B cell (primary cell): Measurements from ENCODE around the gene LAMA2. TPM values are rescaled to one million over a fixed set of nuclear protein-coding genes. Genes with fewer than 3 reads are reported as not detected.

Experiments
- ATAC-seq: fragments of 200-7000 bp; cut with Tn5 transposase; one replicate; pipeline ENCODE4 v1.10.0; 2021; ENCODE audit warnings: low read depth, mild to moderate bottlenecking, moderate number of reproducible peaks, moderate library complexity
- CTCF ChIA-PET: fragments of 350-600 bp; sonication (Branson Sonifier 250); formaldehyde crosslinking; loops from one replicate; lab custom pipeline; 2021; ENCODE audit warnings: antibody characterized with exemption, inconsistent platforms; lab: Charles Lee
- POLR2A ChIA-PET: fragments of 350-600 bp; sonication (Branson Sonifier 250); formaldehyde crosslinking; loops from one replicate; lab custom pipeline; 2021; ENCODE audit warnings: antibody characterized with exemption; lab: Charles Lee
- DNase-seq: peaks from one replicate; pipeline ENCODE4 v3.0.0; 2013
- H2AFZ ChIP-seq: 2 replicates; pipeline ENCODE4 v1.6.1; 2012; ENCODE audit warnings: mild to moderate bottlenecking, low read depth, low read length; ENCODE audit not compliant: insufficient read depth, poor library complexity, severe bottlenecking
- H3K27ac ChIP-seq, 2 donors: 1 replicate in 1 of 2; 2 replicates in 1 of 2; pipeline ENCODE4 v1.5.1; 2012 to 2013; ENCODE audit warnings: low read length in 2 of 2, mild to moderate bottlenecking in 2 of 2, moderate library complexity in 1 of 2
- H3K27me3 ChIP-seq, 4 experiments: fragments of 200-600 bp in 1 of 4; sonication (generic) in 1 of 4; replicated peaks in 1 of 4; 1 replicate in 2 of 4; 2 replicates in 2 of 4; pipeline versions ENCODE4 v1.6.1 to v1.7.0; 2013 to 2016; ENCODE audit warnings: low read length in 3 of 4, mild to moderate bottlenecking in 2 of 4, mixed read lengths in 1 of 4, moderate library complexity in 1 of 4; ENCODE audit not compliant: insufficient read depth in 4 of 4, control insufficient read depth in 3 of 4; ENCODE audit errors: control extremely low read depth in 1 of 4
- H3K36me3 ChIP-seq, 2 experiments: replicated peaks in 1 of 2; 1 replicate in 1 of 2; 2 replicates in 1 of 2; pipeline versions ENCODE4 v1.6.1 to v1.7.1; 2013; ENCODE audit warnings: low read length in 1 of 2; ENCODE audit not compliant: insufficient read depth in 2 of 2, control insufficient read depth in 1 of 2; ENCODE audit errors: control extremely low read depth in 1 of 2, extremely low read depth in 1 of 2
- H3K4me1 ChIP-seq, 2 donors: fragments of 200-600 bp in 1 of 2; sonication (generic) in 1 of 2; 1 replicate in 1 of 2; 2 replicates in 1 of 2; pipeline versions ENCODE4 v1.5.1 to v1.6.1; 2013 to 2017; ENCODE audit warnings: low read length in 2 of 2; ENCODE audit not compliant: control insufficient read depth in 2 of 2, insufficient read depth in 2 of 2
- H3K4me2 ChIP-seq: replicated peaks from 2 replicates; pipeline ENCODE3; 2012; ENCODE audit warnings: mild to moderate bottlenecking, low read depth, low read length; ENCODE audit not compliant: poor library complexity, severe bottlenecking
- H3K4me3 ChIP-seq, 5 experiments: fragments of 200-600 bp in 1 of 5; sonication (generic) in 1 of 5; 1 replicate in 3 of 5; 2 replicates in 2 of 5; pipeline versions ENCODE4 v1.5.1 to v1.7.0; 2011 to 2016; ENCODE audit warnings: low read length in 4 of 5, mild to moderate bottlenecking in 4 of 5, low read depth in 2 of 5, control low read depth in 1 of 5, moderate library complexity in 1 of 5; ENCODE audit not compliant: insufficient read depth in 1 of 5; ENCODE audit errors: control extremely low read depth in 1 of 5, extremely low read depth in 1 of 5
- H3K79me2 ChIP-seq: fragments of 200-600 bp; sonication (generic); one replicate; pipeline ENCODE4 v1.6.0; 2016; ENCODE audit warnings: low read length; ENCODE audit not compliant: control insufficient read depth, insufficient read depth
- H3K9ac ChIP-seq: fragments of 200-600 bp; sonication (generic); 2 replicates; pipeline ENCODE4 v1.6.1; 2017; ENCODE audit warnings: mild to moderate bottlenecking, low read length, moderate library complexity
- H3K9me3 ChIP-seq, 3 donors: one replicate each; pipeline versions ENCODE4 v1.6.1 to v1.7.1; 2013; ENCODE audit warnings: low read length in 2 of 3; ENCODE audit not compliant: control insufficient read depth in 2 of 3, insufficient read depth in 1 of 3; ENCODE audit errors: control extremely low read depth in 1 of 3
- H4K20me1 ChIP-seq: 2 replicates; pipeline ENCODE4 v1.6.0; 2012; ENCODE audit warnings: mild to moderate bottlenecking, low read length; ENCODE audit not compliant: insufficient read depth, control insufficient read depth, poor library complexity, severe bottlenecking
- H3K27ac Mint-ChIP-seq: one replicate; pipeline ENCODE4 v1.8.0; 2021; ENCODE audit warnings: mixed read lengths
- H3K27me3 Mint-ChIP-seq: one replicate; pipeline ENCODE4 v1.8.0; 2021; ENCODE audit warnings: mixed read lengths
- H3K4me1 Mint-ChIP-seq: one replicate; pipeline ENCODE4 v1.8.0; 2021; ENCODE audit warnings: mixed read lengths
- H3K4me3 Mint-ChIP-seq: one replicate; pipeline ENCODE4 v1.8.0; 2021; ENCODE audit warnings: mixed read lengths
- H3K9me3 Mint-ChIP-seq: one replicate; pipeline ENCODE4 v1.8.0; 2022; ENCODE audit warnings: mixed read lengths; ENCODE audit not compliant: insufficient read depth
- EZH2 ChIP-seq: IDR thresholded peaks from 2 replicates; pipeline ENCODE4 v1.6.1; 2012; ENCODE audit warnings: borderline replicate concordance, low read depth, mild to moderate bottlenecking, moderate library complexity, low read length; ENCODE audit not compliant: insufficient read depth, poor library complexity, severe bottlenecking
- WGBS: methylation state at CpG from one replicate; pipeline ENCODE4 v1.1.5; 2013; ENCODE audit warnings: missing lambda C conversion rate; ENCODE audit not compliant: insufficient coverage; 5-methylcytosine and 5-hydroxymethylcytosine counted together
- intact Hi-C: fragments of 100-400 bp; cut with micrococcal nuclease; formaldehyde crosslinking; loops from one replicate; pipeline ENCODE4 v1.10.0; 2022
- polyA plus RNA-seq: library from polyadenylated mRNA; depleted of rRNA; stranded (reverse); fragments of >200 nt; gene quantifications from 2 replicates; pipeline ENCODE4 v1.2.3, GENCODE V29; 2012
- total RNA-seq, 2 donors: library from RNA; stranded (reverse); fragments of 120-200 nt in 1 of 2; gene quantifications; 1 replicate in 1 of 2; 2 replicates in 1 of 2; pipeline versions ENCODE4 v1.2.3 to v1.2.4, GENCODE V29; 2013 to 2022
- TF ChIP-seq, protein P1 (sequence below): fragments of 200-600 bp; IDR thresholded peaks from one replicate; pipeline ENCODE4 v1.8.0; 2022; ENCODE audit warnings: antibody characterized with exemption, mild to moderate bottlenecking

Gene LAMA2
- total and polyA plus RNA-seq, 2 donors (not counting 1 experiment from before 2014, with no cell fraction given): 0.16 TPM; not detected in 1

DNA sequence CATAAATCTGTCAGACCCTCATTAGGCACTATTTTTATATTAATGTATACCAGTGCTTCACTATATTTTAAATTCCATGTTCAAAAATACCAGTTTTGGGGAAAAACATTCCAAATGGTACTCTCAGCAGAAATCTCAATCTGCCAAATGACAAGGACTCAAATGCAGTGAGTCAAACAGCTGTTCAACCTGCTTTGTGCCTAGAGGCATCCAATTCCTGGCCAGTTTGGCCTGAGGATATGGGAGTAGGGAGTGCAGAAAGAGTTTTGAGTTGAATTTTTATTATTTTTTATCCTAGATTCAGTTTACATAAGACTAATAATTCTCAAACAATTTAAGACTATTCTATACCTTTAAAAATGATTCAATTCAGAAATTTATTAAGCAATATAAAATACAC lies 216.8 kb downstream of the LAMA2 start:
- Histone ChIP-seq H3K4me1 (no peaks in the 10 kb centered on the region), H3K4me3 (no peak overlapping the region), H2AFZ (no peak overlapping the region), H3K36me3 (no peaks in the 10 kb centered on the region), H4K20me1 (no peaks in the 10 kb centered on the region), H3K9me3 (no peaks in the 10 kb centered on the region), H3K4me2 (no peak overlapping the region), H3K9ac (no peak overlapping the region), H3K27ac (no peak overlapping the region), H3K79me2 (no peaks in the 10 kb centered on the region), H3K27me3 (no peaks in the 10 kb centered on the region)
- Mint-ChIP-seq H3K4me3 (no peak overlapping the region), H3K27ac (no peak overlapping the region), H3K9me3 (no peaks in the 10 kb centered on the region), H3K4me1 (peaks cover 3% of the 10 kb centered on the region), H3K27me3 (no peaks in the 10 kb centered on the region)
- intact Hi-C loops: no loop called here
- TF ChIP-seq, protein P1, sequence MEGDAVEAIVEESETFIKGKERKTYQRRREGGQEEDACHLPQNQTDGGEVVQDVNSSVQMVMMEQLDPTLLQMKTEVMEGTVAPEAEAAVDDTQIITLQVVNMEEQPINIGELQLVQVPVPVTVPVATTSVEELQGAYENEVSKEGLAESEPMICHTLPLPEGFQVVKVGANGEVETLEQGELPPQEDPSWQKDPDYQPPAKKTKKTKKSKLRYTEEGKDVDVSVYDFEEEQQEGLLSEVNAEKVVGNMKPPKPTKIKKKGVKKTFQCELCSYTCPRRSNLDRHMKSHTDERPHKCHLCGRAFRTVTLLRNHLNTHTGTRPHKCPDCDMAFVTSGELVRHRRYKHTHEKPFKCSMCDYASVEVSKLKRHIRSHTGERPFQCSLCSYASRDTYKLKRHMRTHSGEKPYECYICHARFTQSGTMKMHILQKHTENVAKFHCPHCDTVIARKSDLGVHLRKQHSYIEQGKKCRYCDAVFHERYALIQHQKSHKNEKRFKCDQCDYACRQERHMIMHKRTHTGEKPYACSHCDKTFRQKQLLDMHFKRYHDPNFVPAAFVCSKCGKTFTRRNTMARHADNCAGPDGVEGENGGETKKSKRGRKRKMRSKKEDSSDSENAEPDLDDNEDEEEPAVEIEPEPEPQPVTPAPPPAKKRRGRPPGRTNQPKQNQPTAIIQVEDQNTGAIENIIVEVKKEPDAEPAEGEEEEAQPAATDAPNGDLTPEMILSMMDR: no peak
- TF ChIP-seq EZH2: no peak
- ChIA-PET CTCF (no interaction called here), POLR2A (no interaction called here)
- ATAC-seq: no peak
- DNase-seq: no peak

DNA sequence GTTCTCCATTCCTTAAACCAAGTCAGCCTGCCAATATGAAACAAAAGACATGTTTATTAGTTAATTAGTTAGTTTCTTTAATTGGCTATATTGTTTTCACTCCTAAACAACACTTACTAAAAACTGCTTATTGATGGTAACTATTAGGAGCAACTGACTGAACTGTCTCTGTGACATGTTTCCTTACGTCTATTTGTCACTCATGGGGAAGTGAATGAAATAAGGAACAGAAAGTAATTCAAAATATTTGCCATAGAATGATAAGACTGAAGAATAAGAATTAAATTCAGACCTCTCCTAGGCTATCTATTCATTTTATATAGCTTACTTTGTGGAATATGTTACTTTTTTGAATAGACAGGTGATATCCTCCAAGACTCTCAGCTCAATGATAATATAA lies 217.2 kb downstream of the LAMA2 start:
- no peak for ATAC-seq
- WGBS: no CpG with 5 or more reads among the region's 1 CpG

More for the DNA sequence above, 217.2 kb downstream of the LAMA2 start:
- Histone ChIP-seq H3K9ac (no peak overlapping the region), H4K20me1 (no peaks in the 10 kb centered on the region), H3K36me3 (no peaks in the 10 kb centered on the region), H2AFZ (no peak overlapping the region), H3K27me3 (no peaks in the 10 kb centered on the region), H3K4me1 (no peaks in the 10 kb centered on the region), H3K79me2 (no peaks in the 10 kb centered on the region), H3K9me3 (no peaks in the 10 kb centered on the region), H3K4me3 (no peak overlapping the region), H3K4me2 (no peak overlapping the region), H3K27ac (no peak overlapping the region)
- H3K27ac Mint-ChIP-seq: no peak overlapping the region
- no peaks in the 10 kb centered on the region for H3K9me3 Mint-ChIP-seq
- no peak overlapping the region for H3K4me3 Mint-ChIP-seq
- peak; percentile 7 for DNase-seq
- TF ChIP-seq EZH2: no peak
- TF ChIP-seq, protein P1: no peak
- H3K4me1 Mint-ChIP-seq: peaks cover 5% of the 10 kb centered on the region
- POLR2A ChIA-PET: no interaction called here
- H3K27me3 Mint-ChIP-seq: no peaks in the 10 kb centered on the region
- intact Hi-C loops: no loop called here
- CTCF ChIA-PET: interaction anchor here (0.6 kb wide), 1 partner anchor 152 kb away, joined by 3 read pairs; no protein-coding TSS in a partner anchor
